Measurements from ENCODE around the gene EBF3.

- no peak for TF ChIP-seq EP300 (IDR thresholded peaks at IDR 0.05; ENCODE audit: borderline replicate concordance)
- TF ChIP-seq FOXM1 (IDR thresholded peaks at IDR 0.05; ENCODE audit: borderline replicate concordance, low read depth) = no peak
- TF ChIP-seq TAF1 (IDR thresholded peaks at IDR 0.05; ENCODE audit: low read depth) = no peak
- TF ChIP-seq CEBPB (IDR thresholded peaks at IDR 0.05) = no peak
- no peak for TF ChIP-seq MAX (IDR thresholded peaks at IDR 0.05)
- TF ChIP-seq CREB1 (IDR thresholded peaks at IDR 0.05; ENCODE audit: low read depth) = no peak
Observed at GRCh38 chr10:129808092-129808983, 155.7 kb downstream of the EBF3 start.

Data from Ishikawa (cell line).